Thoracic aorta (tissue), 2 donors: ENCODE data around the gene TRIM7. TPM values are rescaled to one million over a fixed set of nuclear protein-coding genes. Genes with fewer than 3 reads are reported as not detected.

ENCODE experiments used
- ATAC-seq: fragments of 150-250 bp; one replicate; pipeline ENCODE4 v1.8.0; 2017; ENCODE audit warnings: low read depth; ENCODE audit not compliant: insufficient number of reproducible peaks, low FRiP score
- DNase-seq: peaks from one replicate; pipeline ENCODE4 v3.0.0-alpha.2; 2020; ENCODE audit warnings: low spot score
- H3K27ac ChIP-seq, 2 donors: fragments of 200-600 bp; sonication (generic); 1 replicate in 1 of 2; 2 replicates in 1 of 2; pipeline ENCODE4 v1.5.1; 2016; ENCODE audit warnings: mild to moderate bottlenecking in 2 of 2, moderate library complexity in 2 of 2
- H3K27me3 ChIP-seq: fragments of 200-600 bp; sonication (generic); replicated peaks from 2 replicates; pipeline ENCODE4 v1.6.0; 2016; ENCODE audit warnings: mild to moderate bottlenecking; ENCODE audit not compliant: insufficient read depth
- H3K36me3 ChIP-seq: fragments of 200-600 bp; sonication (generic); one replicate; pipeline ENCODE4 v1.5.1; 2016
- H3K4me1 ChIP-seq, 2 donors: fragments of 200-600 bp; sonication (generic); 1 replicate in 1 of 2; 2 replicates in 1 of 2; pipeline versions ENCODE4 v1.5.1 to v1.6.0; 2016; ENCODE audit warnings: low read depth in 2 of 2, mild to moderate bottlenecking in 1 of 2; ENCODE audit not compliant: control insufficient read depth in 1 of 2
- H3K4me3 ChIP-seq: fragments of 200-600 bp; sonication (generic); 2 replicates; pipeline ENCODE4 v1.5.1; 2016; ENCODE audit warnings: mild to moderate bottlenecking
- H3K9me3 ChIP-seq: fragments of 200-600 bp; sonication (generic); 2 replicates; pipeline ENCODE4 v1.5.1; 2016
- CTCF ChIP-seq: fragments of 200-600 bp; sonication (generic); IDR thresholded peaks from one replicate; pipeline ENCODE4 v1.5.1; 2019; ENCODE audit warnings: antibody characterized with exemption
- total RNA-seq, 2 donors: library from RNA; depleted of rRNA; stranded (reverse); fragments of >200 nt; gene quantifications; one replicate each; pipeline versions ENCODE4 v1.1.0 to v1.2.3, GENCODE V29; 2016

Gene TRIM7
- total RNA-seq, 2 donors from 2014 or later: 11.4 to 14.7 TPM

- H3K4me3 ChIP-seq: peak within 1 kb of the TSS; percentile 88
- DNase-seq (peak; percentile 70), ATAC-seq (peak; percentile 59)
- H3K36me3 ChIP-seq: peaks cover 22% of the 10 kb centered on the region
- H3K27me3 ChIP-seq: no peaks in the 10 kb centered on the region
- peak within 1 kb of the TSS; percentile 96 to 99 for H3K27ac ChIP-seq
- H3K9me3 ChIP-seq: no peaks in the 10 kb centered on the region
- peak; percentile 11 for TF ChIP-seq CTCF
- peaks cover 30 to 55% of the 10 kb centered on the region in 2 donors for H3K4me1 ChIP-seq
Measured at GRCh38 chr5:181243564-181244343, 38.8 kb upstream of the TRIM7 start, which contains the start of gene RACK1. Gene RACK1 (minus strand): TSS chr5:181243906. CDS start chr5:181243800, 106 bp downstream.

GRCh38 chr5:181243018-181243563 lies 38.1 kb upstream of the TRIM7 start:
- Histone ChIP-seq H3K36me3 (peaks cover 29% of the 10 kb centered on the region), H3K4me1 (peaks cover 28 to 48% of the 10 kb centered on the region in 2 donors), H3K9me3 (no peaks in the 10 kb centered on the region), H3K27me3 (no peaks in the 10 kb centered on the region), H3K4me3 (peak overlapping the region; percentile 88), H3K27ac (peak overlapping the region; percentile 96 to 99)
- DNase-seq (no peak), ATAC-seq (no peak)
- no peak for TF ChIP-seq CTCF

GRCh38 chr5:181242031-181242451 lies 37.0 kb upstream of the TRIM7 start:
- Histone ChIP-seq H3K36me3 (peaks cover 40% of the 10 kb centered on the region), H3K4me3 (peak overlapping the region; percentile 88), H3K27me3 (no peaks in the 10 kb centered on the region), H3K9me3 (no peaks in the 10 kb centered on the region), H3K4me1 (peaks cover 23 to 42% of the 10 kb centered on the region in 2 donors), H3K27ac (peak overlapping the region; percentile 96 to 99)
- no peak for TF ChIP-seq CTCF
- ATAC-seq (no peak), DNase-seq (no peak)

- Histone ChIP-seq H3K36me3 (peaks cover 45% of the 10 kb centered on the region), H3K4me1 (peaks cover 23 to 42% of the 10 kb centered on the region in 2 donors), H3K4me3 (peak overlapping the region; percentile 88), H3K9me3 (no peaks in the 10 kb centered on the region), H3K27ac (peak overlapping the region; percentile 96 to 99), H3K27me3 (no peaks in the 10 kb centered on the region)
- ATAC-seq (no peak), DNase-seq (no peak)
- TF ChIP-seq CTCF: no peak
Measured at GRCh38 chr5:181241393-181241975, 36.5 kb upstream of the TRIM7 start.

GRCh38 chr5:181239062-181239663 lies 34.2 kb upstream of the TRIM7 start:
- Histone ChIP-seq H3K4me1 (peaks cover 11 to 24% of the 10 kb centered on the region in 2 donors), H3K27ac (no peak overlapping the region), H3K27me3 (no peaks in the 10 kb centered on the region), H3K9me3 (no peaks in the 10 kb centered on the region), H3K36me3 (peaks cover 65% of the 10 kb centered on the region), H3K4me3 (no peak overlapping the region)
- no peak for ATAC-seq
- TF ChIP-seq CTCF: no peak
- DNase-seq: no peak
